Measurements from ENCODE around the gene DSE.

Gene DSE

DNA sequence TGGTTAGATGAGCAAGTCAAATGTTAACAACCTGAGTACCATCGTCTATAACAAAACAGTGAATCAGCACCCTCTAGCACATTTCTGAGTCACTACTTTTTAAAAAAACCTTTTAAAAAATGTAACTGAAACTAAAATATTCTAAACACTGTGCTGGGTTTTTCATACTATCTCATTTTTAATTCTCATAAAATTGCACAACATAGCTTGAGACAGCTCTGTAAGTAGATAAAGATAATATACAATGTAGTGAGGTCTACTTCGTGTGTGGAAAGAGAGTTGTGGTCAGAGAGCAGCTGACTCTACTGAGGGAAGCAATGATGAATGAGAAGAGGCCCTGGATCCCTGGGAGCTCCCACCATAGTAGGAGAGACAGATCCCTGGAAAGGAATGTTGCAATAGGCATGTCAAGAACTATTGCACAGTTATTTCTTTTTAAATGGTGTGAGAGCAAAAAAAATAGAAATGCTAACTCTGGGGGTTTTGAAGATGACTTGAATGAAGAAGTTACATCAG lies 76.8 kb downstream of the DSE start:
- DNase-seq (ENCODE audit: low read depth in 2 of 2) = no peak

GRCh38 chr6:116449565-116449964 lies 78.8 kb downstream of the DSE start:
- no peak for DNase-seq (ENCODE audit: low read depth in 2 of 2)

GRCh38 chr6:116450185-116450710 lies 79.5 kb downstream of the DSE start:
- DNase-seq (ENCODE audit: low read depth in 2 of 2) = no peak

GRCh38 chr6:116450769-116451740 lies 80.3 kb downstream of the DSE start:
- DNase-seq (ENCODE audit: low read depth in 2 of 2) = no peak

GRCh38 chr6:116451916-116452315 lies 81.2 kb downstream of the DSE start:
- no peak for DNase-seq (ENCODE audit: low read depth in 2 of 2)

GRCh38 chr6:116452531-116452930 lies 81.8 kb downstream of the DSE start:
- no peak for DNase-seq (ENCODE audit: low read depth in 2 of 2)

DNA sequence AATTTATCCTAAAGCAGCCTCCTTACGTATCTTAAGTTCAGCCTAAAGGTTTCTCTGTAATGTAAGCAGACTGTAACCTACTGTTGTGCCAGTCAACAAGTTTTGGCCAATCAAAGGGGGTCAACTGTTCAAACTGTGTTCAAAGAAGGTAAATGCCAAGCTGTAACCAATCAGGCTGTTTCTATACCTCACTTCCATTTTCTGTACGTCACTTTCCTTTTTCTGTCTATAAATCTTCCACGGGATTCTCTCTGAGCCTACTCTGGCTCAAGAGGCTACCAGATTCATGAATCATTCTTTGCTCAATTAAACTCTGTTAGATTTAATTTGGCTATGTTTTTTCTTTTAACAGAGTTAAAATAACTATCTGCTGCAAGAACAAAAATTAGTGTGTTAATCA lies 85.4 kb downstream of the DSE start:
- DNase-seq (ENCODE audit: low read depth in 2 of 2) = no peak

DNA sequence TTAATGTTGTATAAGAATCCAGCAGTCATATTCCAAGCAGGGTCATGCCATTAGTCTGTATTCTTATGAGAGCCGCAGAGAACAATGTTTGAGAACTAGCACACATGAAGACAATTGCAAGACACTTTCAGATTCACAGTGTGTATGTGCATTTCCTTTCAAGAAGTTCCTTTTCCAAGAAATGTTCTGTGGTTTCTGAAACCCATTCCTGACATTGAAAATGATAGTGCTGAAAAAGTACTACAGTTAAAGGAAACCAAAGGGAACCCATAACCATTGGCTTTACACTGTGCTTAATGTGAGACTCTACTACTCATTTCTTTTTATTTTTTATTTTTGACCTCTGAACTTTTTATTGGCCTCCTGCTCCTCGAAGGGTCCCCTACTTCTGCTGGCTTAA lies 86.2 kb downstream of the DSE start:
- DNase-seq (ENCODE audit: low read depth in 2 of 2) = no peak

- DNase-seq (ENCODE audit: low read depth in 2 of 2) = no peak
Measured at GRCh38 chr6:116458264-116458663, 87.5 kb downstream of the DSE start.

DNA sequence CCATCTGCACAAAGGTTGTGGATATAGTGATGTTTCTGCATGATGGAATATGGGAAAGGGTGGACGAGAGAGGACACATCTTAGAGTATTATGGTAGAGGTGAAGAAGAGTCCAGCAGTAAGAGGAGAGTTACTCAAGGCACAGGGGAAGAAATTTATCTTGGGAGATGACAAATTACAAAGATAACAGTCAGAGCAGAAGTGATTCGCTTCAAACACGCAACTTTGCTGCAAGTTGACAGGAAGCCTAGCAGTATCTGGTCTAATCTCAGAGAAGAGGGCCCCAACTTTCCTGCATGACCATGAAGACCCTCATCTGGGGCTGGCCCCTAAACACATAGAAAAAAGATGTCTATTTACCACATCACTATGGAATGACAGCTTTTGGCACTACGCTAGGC lies 89.2 kb downstream of the DSE start:
- DNase-seq (ENCODE audit: low read depth in 2 of 2) = no peak

DNA sequence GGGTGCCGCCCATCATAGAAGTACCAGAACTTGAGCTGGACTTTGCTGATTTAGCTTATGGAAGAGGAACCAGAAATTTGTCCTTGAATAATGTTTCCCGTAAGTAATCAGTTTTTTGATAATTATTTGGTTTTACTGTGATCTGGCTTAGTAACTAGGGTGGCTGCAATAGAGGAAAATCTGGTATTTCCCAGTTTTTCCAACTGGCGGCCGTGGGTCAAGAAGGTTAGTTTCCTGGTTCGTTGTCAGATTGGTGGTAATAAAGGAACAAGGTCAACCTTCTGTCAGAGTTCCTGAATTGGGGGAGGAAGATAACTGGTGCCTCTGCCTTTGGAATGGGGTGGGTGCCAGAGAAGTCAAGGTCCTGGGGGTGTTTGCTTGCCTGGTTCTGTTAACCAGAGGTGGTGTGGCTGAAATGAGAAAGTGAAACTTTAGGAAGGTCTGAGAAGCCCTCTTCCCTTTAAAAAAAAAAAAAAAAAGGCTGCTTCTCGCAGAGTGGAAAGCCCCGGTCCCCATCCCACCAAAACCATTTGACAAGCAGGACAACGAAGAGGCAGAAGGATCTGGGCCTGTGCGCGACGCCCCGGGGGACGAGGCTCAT lies 90.7 kb downstream of the DSE start, which contains the start of gene CALHM6:
Gene CALHM6, plus strand, starts transcription at position 45 of the 601 bp plus-strand sequence. Its CDS starts 555 bp downstream, at position 600.
- no peak for DNase-seq (ENCODE audit: low read depth in 2 of 2)

DNA sequence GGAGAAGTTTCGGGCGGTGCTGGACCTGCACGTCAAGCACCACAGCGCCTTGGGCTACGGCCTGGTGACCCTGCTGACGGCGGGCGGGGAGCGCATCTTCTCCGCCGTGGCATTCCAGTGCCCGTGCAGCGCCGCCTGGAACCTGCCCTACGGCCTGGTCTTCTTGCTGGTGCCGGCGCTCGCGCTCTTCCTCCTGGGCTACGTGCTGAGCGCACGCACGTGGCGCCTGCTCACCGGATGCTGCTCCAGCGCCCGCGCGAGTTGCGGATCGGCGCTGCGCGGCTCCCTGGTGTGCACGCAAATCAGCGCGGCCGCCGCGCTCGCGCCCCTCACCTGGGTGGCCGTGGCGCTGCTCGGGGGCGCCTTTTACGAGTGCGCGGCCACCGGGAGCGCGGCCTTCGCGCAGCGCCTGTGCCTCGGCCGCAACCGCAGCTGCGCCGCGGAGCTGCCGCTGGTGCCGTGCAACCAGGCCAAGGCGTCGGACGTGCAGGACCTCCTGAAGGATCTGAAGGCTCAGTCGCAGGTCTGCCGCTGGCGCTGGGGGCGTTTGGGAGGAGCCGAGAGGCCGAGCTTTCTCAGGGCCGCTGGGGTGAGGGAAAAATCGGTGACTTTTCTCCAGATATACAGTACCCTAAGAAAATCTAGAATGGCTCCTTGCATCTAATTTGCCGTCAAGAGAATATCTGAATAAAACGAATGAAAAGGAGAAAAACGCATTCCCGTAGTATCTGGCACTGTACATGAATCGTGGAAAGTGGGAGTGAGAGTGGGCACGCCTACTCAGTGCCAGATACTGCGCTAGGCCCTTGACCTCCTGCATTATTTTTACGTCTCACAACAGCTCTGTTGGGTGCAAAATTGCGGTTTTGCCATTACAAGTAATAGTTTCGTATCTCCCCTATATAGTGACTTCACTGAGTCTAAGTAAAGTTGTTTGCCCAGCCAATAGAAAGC lies 91.5 kb downstream of the DSE start:
- DNase-seq (ENCODE audit: low read depth in 2 of 2) = peak; percentile 6 to 28

GRCh38 chr6:116463301-116463700 lies 92.6 kb downstream of the DSE start:
- DNase-seq (ENCODE audit: low read depth in 2 of 2) = no peak

DNA sequence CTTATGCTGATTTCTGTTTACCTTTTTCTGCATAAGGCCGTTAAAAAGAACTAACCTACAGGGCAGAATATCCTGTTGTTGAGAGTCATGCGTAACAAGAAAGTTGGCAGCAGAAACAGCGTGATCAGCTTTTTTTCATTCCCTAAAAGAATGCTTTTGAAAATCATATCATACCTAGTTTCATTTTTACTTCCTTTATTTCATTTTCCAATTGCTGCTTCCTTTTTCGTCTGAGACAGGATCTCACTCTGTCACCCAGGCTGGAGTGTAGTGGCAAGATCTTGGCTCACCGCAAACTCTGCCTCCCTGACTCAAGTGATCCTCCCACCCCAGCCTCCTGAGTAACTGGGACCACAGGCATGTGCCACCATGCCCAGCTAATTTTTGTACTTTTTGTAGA lies 94.5 kb downstream of the DSE start:
- no peak for DNase-seq (ENCODE audit: low read depth in 2 of 2)

DNA sequence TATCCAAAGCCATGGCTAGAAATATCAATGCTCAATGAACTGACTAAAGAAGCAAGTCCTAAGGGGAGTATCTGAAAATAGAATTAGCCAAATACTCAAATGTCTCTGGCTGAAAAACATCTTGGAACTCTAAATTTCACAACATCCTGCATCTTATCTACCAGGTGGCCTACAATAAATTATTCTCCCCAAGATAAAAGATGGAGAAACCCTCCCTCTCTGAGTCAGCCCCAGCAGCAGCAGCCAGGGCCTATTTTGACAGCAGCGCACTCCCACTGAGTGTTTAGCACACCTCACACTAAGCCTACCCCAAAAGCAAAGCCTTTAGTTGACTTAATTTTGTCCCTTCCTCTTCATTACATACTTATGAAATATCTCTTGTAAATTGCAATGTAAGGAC lies 96.3 kb downstream of the DSE start:
- DNase-seq (ENCODE audit: low read depth in 2 of 2) = no peak

DNA sequence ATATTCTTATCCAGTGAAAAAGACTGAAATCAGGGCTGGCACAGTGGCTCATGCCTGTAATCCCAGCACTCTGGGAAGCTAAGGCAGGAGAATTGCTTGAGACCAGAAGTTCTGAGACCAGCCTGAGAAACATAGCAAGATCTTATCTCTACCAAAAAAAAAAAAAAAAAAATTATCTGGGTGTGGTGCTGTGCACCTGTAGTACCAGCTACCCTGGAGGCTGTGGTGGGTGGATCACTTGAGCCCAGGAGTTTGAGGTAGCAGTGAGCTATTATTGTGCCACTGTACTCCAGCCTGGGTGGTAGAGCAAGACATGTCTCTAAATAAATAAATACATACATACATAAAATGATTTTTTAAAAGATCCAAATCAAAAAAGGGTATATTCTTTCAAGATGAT lies 96.8 kb downstream of the DSE start:
- no peak for DNase-seq (ENCODE audit: low read depth in 2 of 2)

DNA sequence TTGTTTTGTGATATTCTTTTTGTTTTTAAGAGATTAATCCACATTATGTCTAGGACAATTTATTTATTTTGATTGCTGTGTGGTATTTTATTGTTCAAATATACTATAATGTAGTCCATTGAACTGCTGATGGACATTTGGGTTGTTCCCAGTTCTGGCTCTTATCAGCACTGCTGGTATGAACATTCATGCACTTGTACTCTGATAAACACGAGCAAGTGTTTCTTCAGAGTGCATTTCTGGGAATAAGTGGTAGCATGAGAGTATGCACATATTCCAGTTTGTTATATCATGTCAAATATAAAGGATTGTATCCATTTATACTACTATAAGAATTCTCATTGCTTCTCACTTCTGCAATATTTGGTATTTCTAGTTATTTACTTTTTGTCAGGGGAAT lies 97.5 kb downstream of the DSE start:
- no peak for DNase-seq (ENCODE audit: low read depth in 2 of 2)

DNA sequence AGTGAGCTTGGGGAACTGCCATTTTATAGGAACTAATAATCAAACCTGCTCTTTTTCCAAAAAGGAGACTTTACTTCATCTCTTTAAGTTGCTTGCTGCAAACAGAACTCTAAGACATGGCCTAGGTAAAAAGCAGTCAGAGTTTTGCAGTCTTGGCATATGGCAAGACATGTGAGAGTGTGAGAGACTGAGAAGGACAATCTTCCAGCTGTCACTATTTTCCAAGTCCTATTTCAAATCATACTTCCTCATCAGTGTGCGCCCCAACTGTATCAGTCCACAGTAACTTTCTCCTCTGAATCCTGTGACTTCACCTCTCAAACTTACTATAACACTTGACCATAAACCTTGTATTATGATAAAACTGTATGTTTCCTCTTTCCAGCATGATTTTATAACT lies 100.8 kb downstream of the DSE start:
- no peak for DNase-seq (ENCODE audit: low read depth in 2 of 2)

- no peak for DNase-seq (ENCODE audit: low read depth in 2 of 2)
Measured at GRCh38 chr6:116472706-116473105, 102.0 kb downstream of the DSE start.

GRCh38 chr6:116475141-116475540 lies 104.4 kb downstream of the DSE start:
- DNase-seq (ENCODE audit: low read depth in 2 of 2) = no peak

GRCh38 chr6:116476002-116476678 lies 105.4 kb downstream of the DSE start:
- no peak for DNase-seq (ENCODE audit: low read depth in 2 of 2)

All from stimulated activated CD4-positive, alpha-beta T cell treated with anti-CD3 and anti-CD28 coated beads, Interleukin-12 subunit alpha, Interleukin-12 subunit beta, amount 100 ng/mL, for 24 hours (primary cell).